ENCODE measurements around the gene MED13L. TPM values are rescaled to one million over a fixed set of nuclear protein-coding genes. Genes with fewer than 3 reads are reported as not detected.

Gene MED13L
- total RNA-seq, 1 experiment from 2014 or later, result 80.5 TPM

GRCh38 chr12:116010467-116010866, 267.0 kb downstream of the MED13L start:
- H3K4me3 Mint-ChIP-seq, result no peak overlapping the region
- H3K27ac Mint-ChIP-seq, result no peak overlapping the region; the same call in 1 of the 2 replicates
- no peak for DNase-seq (ENCODE audit: low spot score)
- peaks cover 9% of the 10 kb centered on the region for H3K4me1 Mint-ChIP-seq
- no peaks in the 10 kb centered on the region for H3K27me3 Mint-ChIP-seq (ENCODE audit: low read depth)
- H3K36me3 Mint-ChIP-seq, result peaks cover 28% of the 10 kb centered on the region
- ChIA-PET POLR2A (no interaction called here), CTCF (interaction anchor here (0.6 kb wide), 1 partner anchor 679 kb away, joined by 3 read pairs; no protein-coding TSS in a partner anchor)
- no peaks in the 10 kb centered on the region for H3K9me3 Mint-ChIP-seq
- TF ChIP-seq TP53 (CRISPR knock-in tag; IDR thresholded peaks at IDR 0.05) (no peak), TCF7 (CRISPR knock-in tag; IDR thresholded peaks at IDR 0.05; ENCODE audit: low read depth) (no peak), AR (CRISPR knock-in tag; IDR thresholded peaks at IDR 0.05) (no peak), FOXK1 (CRISPR knock-in tag; IDR thresholded peaks at IDR 0.05) (no peak), ZNF219 (CRISPR knock-in tag; IDR thresholded peaks at IDR 0.05; ENCODE audit: borderline replicate concordance) (no peak), ZNF121 (CRISPR knock-in tag; IDR thresholded peaks at IDR 0.05) (no peak), GABPB1 (CRISPR knock-in tag; IDR thresholded peaks at IDR 0.05) (no peak), SMAD3 (CRISPR knock-in tag; IDR thresholded peaks at IDR 0.05; ENCODE audit: borderline replicate concordance) (no peak), FOXJ3 (CRISPR knock-in tag; IDR thresholded peaks at IDR 0.05; ENCODE audit: borderline replicate concordance) (no peak), ZNF532 (CRISPR knock-in tag; IDR thresholded peaks at IDR 0.05; ENCODE audit: borderline replicate concordance) (no peak), ZNF416 (CRISPR knock-in tag; IDR thresholded peaks at IDR 0.05) (no peak), USF2 (CRISPR knock-in tag; IDR thresholded peaks at IDR 0.05) (no peak), ZMAT4 (CRISPR knock-in tag; IDR thresholded peaks at IDR 0.05) (no peak), AFF4 (CRISPR knock-in tag; IDR thresholded peaks at IDR 0.05; ENCODE audit: borderline replicate concordance) (no peak), EMX1 (CRISPR knock-in tag; IDR thresholded peaks at IDR 0.05) (no peak), ESRRA (CRISPR knock-in tag; IDR thresholded peaks at IDR 0.05; ENCODE audit: borderline replicate concordance) (no peak), STAT6 (CRISPR knock-in tag; conservative IDR thresholded peaks at IDR 0.05; ENCODE audit: low read depth) (no peak), ZNF138 (CRISPR knock-in tag; conservative IDR thresholded peaks at IDR 0.05) (no peak)
- no peak for ATAC-seq

All from WTC11 (cell line).